MM.1S (cell line): ENCODE results near the gene FARS2.

Experiments used
- CTCF ChIP-seq: fragments of 300-600 bp; sonication (generic); IDR thresholded peaks from 2 replicates; pipeline ENCODE4 v1.5.1; 2016; ENCODE audit warnings: antibody characterized with exemption, low read length, mixed read lengths
- EZH2 ChIP-seq: fragments of 300-600 bp; sonication (generic); optimal IDR thresholded peaks from 2 replicates; pipeline ENCODE3; 2017; ENCODE audit warnings: low read depth, mild to moderate bottlenecking, antibody characterized with exemption, low read length, mixed read lengths
- EZH2phosphoT487 ChIP-seq: fragments of 300-600 bp; sonication (generic); IDR thresholded peaks from 2 replicates; pipeline ENCODE4 v1.6.1; 2018; ENCODE audit warnings: antibody characterized with exemption, low read length

GRCh38 chr6:5248302-5249098 lies 12.8 kb upstream of the FARS2 start:
- TF ChIP-seq EZH2phosphoT487 (no peak), CTCF (no peak), EZH2 (no peak)
